Activated naive CD4-positive, alpha-beta T cell treated with anti-CD3 and anti-CD28 coated beads, Interleukin-2, amount 10 ng/mL, durations not matched to agents 7 days and 5 days (primary cell): ENCODE results near the gene MAPRE2.

Source experiments
- CTCF ChIA-PET: fragments of 350-600 bp; sonication (Branson Sonifier 250); formaldehyde crosslinking; loops from one replicate; lab custom pipeline; 2021; ENCODE audit warnings: antibody characterized with exemption; lab: Charles Lee
- DNase-seq: peaks from one replicate; pipeline ENCODE4 v3.0.0-alpha.2; 2020
- H3K27ac Mint-ChIP-seq: one replicate; pipeline ENCODE4 v1.8.0; 2021; ENCODE audit warnings: mild to moderate bottlenecking, moderate library complexity, mixed read lengths
- H3K27me3 Mint-ChIP-seq: one replicate; pipeline ENCODE4 v1.8.0; 2021; ENCODE audit warnings: mild to moderate bottlenecking, mixed read lengths
- H3K36me3 Mint-ChIP-seq: one replicate; pipeline ENCODE4 v1.8.0; 2021; ENCODE audit warnings: mixed read lengths
- H3K4me1 Mint-ChIP-seq: one replicate; pipeline ENCODE4 v1.8.0; 2021; ENCODE audit warnings: mixed read lengths
- H3K4me3 Mint-ChIP-seq: one replicate; pipeline ENCODE4 v1.8.0; 2021; ENCODE audit warnings: mild to moderate bottlenecking, moderate library complexity, mixed read lengths
- H3K9me3 Mint-ChIP-seq: one replicate; pipeline ENCODE4 v1.8.0; 2021; ENCODE audit warnings: mixed read lengths

MAPRE2 gene

GRCh38 chr18:35118641-35119040 lies 77.4 kb downstream of the MAPRE2 start:
- peaks cover under 1% of the 10 kb centered on the region for H3K9me3 Mint-ChIP-seq
- no peak overlapping the region for H3K4me3 Mint-ChIP-seq

DNA sequence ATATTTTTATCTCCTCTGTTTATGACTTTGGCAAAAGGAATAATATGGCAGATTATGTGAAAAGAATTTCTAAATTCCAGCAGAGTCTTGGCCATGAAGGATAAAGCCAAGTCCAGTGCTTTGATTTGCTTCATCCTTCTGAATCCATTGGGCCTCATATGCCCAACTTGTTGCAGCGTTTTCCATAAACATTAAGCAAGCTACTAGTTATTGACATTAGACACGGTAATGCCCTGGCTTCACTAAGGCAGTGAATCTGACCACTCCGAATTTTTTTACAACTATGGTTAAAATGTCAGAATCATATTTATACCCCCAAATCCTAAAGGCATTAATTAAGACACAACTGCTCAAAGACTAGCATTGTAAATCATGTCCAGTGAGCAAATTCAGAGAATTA lies 79.8 kb downstream of the MAPRE2 start:
- H3K36me3 Mint-ChIP-seq, result peaks cover 8% of the 10 kb centered on the region
- peaks cover 2% of the 10 kb centered on the region for H3K4me1 Mint-ChIP-seq
- no peak overlapping the region for H3K4me3 Mint-ChIP-seq
- CTCF ChIA-PET, result interaction anchor here (1.4 kb wide), 1 partner anchor 9 kb away, joined by 3 read pairs; no protein-coding TSS in a partner anchor
- no peak overlapping the region for H3K27ac Mint-ChIP-seq
- DNase-seq, result no peak
- H3K27me3 Mint-ChIP-seq, result no peaks in the 10 kb centered on the region
- H3K9me3 Mint-ChIP-seq, result peaks cover 8% of the 10 kb centered on the region

More at GRCh38 chr18:35118641-35119040, 77.4 kb downstream of the MAPRE2 start:
- CTCF ChIA-PET, result no interaction called here
- no peak for DNase-seq
- Mint-ChIP-seq H3K27me3 (no peaks in the 10 kb centered on the region), H3K4me1 (peaks cover 2% of the 10 kb centered on the region), H3K36me3 (peaks cover 5% of the 10 kb centered on the region), H3K27ac (no peak overlapping the region)

DNA sequence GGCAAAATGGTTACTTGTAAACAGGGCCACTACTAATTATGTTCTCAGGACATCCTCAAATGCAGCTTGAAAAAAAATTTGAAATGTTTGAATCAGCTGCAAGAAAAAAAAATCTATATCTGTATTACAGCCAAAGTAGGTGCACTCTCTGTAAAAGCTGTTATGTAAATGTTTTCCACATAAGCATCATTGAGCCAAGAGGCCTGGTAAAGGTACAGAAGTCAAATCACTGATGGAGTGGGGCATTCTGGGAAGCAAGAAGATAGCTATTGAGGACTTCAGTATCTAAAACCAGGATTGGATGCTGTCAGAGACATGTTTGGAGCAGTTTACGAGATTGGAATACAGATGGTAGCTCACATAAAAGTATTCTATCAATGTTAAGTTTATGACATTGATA lies 80.3 kb downstream of the MAPRE2 start:
- Mint-ChIP-seq H3K27ac (no peak overlapping the region), H3K27me3 (no peaks in the 10 kb centered on the region)
- no peak for DNase-seq

DNA sequence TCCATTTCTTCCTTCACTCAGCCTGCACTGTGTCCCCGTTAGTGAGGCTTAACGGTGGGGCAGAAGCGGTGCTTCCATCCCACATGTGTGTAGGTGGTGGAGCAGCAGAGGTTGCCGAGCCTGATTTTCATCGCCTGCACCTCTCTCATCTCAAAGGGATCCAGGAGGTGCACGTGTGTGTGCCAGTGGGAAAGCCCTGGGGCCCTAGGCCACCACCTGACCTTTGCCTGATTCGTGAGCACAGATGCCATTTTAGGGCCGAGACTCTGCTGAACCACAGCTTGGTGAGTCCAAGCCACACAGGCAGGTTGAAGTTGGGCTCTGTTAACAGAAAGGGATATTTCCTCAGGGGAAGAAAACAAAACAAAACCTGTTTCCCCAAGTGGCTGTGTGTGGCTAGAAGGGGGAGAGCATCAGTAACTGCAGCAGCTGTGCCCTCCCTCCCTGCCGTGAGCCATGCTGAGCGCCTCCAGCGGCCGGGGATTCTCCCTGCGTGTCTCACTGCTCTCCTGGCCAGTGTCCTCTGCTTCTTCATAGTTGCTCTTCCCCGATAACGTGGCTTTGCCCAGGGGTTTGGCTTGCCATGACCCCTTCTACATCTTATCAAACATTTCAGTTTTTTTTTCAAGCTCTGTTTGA lies 81.5 kb downstream of the MAPRE2 start:
- no peaks in the 10 kb centered on the region for H3K27me3 Mint-ChIP-seq
- H3K9me3 Mint-ChIP-seq, result peaks cover 8% of the 10 kb centered on the region
- no peak overlapping the region for H3K4me3 Mint-ChIP-seq
- H3K27ac Mint-ChIP-seq, result no peak overlapping the region
- CTCF ChIA-PET, result interaction anchor here (0.8 to 1.9 kb wide), 5 partner anchors 8 to 264 kb away, joined by 3 to 5 read pairs (median 3); no protein-coding TSS in a partner anchor
- H3K4me1 Mint-ChIP-seq, result peaks cover 2% of the 10 kb centered on the region
- peaks cover 6% of the 10 kb centered on the region for H3K36me3 Mint-ChIP-seq
- no peak for DNase-seq

More for the DNA sequence above, 80.3 kb downstream of the MAPRE2 start:
- H3K4me3 Mint-ChIP-seq, result no peak overlapping the region
- CTCF ChIA-PET, result interaction anchor here (1.4 kb wide), 1 partner anchor 9 kb away, joined by 3 read pairs; no protein-coding TSS in a partner anchor
- peaks cover 8% of the 10 kb centered on the region for H3K9me3 Mint-ChIP-seq
- H3K4me1 Mint-ChIP-seq, result peaks cover 2% of the 10 kb centered on the region
- peaks cover 8% of the 10 kb centered on the region for H3K36me3 Mint-ChIP-seq

DNA sequence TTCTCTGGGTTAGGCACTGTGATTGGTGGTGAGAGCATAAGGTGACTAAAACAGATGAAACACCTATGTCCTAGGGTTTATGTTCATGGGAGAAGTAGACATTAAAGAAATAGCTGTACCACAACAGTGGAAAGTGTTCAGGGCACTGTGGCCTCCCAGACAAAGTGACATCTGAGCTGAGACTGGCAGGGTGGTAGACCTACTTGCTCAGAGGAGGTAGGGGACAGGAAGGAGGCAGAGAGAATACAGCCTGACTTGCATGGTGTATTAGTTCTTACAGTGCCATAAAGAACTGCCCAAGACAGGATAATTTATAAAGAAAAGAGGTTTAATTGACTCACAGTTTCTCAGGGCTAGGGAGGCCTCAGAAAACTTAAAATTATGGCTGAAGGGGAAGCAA lies 82.6 kb downstream of the MAPRE2 start:
- no peak overlapping the region for H3K27ac Mint-ChIP-seq
- peaks cover 8% of the 10 kb centered on the region for H3K9me3 Mint-ChIP-seq
- no peak for DNase-seq
- CTCF ChIA-PET, result interaction anchor here (1.4 to 1.9 kb wide), 2 partner anchors 94 to 97 kb away, joined by 3 to 5 read pairs; no protein-coding TSS in a partner anchor
- peaks cover 9% of the 10 kb centered on the region for H3K36me3 Mint-ChIP-seq
- peaks cover 2% of the 10 kb centered on the region for H3K4me1 Mint-ChIP-seq
- no peaks in the 10 kb centered on the region for H3K27me3 Mint-ChIP-seq
- H3K4me3 Mint-ChIP-seq, result no peak overlapping the region

DNA sequence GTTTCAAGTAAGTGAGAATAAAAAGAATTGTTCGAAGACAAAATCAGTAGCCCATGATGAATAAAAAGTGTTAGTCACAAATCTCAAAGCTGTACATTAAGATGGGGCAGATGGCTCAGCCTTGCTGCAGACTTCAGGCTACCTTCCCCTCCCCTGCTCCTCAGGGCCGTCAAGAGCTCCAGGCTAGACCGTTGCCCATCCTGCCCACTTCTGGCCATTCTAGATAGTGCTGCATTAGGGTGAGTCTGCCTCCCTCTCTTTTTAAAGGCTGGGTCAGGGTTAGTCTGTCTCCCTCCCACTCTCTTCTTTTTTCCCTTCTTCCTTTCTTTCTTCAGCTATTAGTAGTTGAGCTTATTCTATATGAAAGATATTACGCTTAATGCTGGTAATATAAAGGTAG lies 86.0 kb downstream of the MAPRE2 start:
- Mint-ChIP-seq H3K27me3 (no peaks in the 10 kb centered on the region), H3K4me1 (peaks cover under 1% of the 10 kb centered on the region), H3K9me3 (peaks cover 8% of the 10 kb centered on the region), H3K4me3 (no peak overlapping the region), H3K36me3 (peaks cover 23% of the 10 kb centered on the region), H3K27ac (no peak overlapping the region)
- no peak for DNase-seq
- CTCF ChIA-PET, result interaction anchor here (0.8 to 1.5 kb wide), 3 partner anchors 31 to 117 kb away, joined by 3 to 5 read pairs (median 5); no protein-coding TSS in a partner anchor

DNA sequence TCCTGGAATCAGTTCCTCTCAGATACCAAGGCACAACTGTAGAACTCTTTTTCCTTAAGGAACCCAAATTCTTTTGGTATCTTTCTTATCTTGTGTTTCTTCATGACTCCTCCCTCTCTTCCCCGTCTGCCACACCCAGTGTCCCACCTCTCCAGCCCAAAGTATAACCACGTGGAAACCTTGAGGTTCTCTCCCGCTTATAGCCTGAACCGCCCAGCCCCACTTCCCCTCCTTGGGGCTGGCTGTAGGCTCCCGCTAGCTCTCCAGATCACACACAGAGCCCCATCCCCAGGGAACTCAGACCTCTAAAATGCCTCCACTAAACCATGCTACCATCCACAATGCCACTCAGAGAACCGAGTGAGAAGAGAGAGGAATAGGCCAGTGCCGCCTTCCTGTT lies 87.5 kb downstream of the MAPRE2 start:
- Mint-ChIP-seq H3K27ac (no peak overlapping the region), H3K36me3 (peaks cover 28% of the 10 kb centered on the region), H3K9me3 (peaks cover 7% of the 10 kb centered on the region), H3K27me3 (no peaks in the 10 kb centered on the region), H3K4me3 (no peak overlapping the region), H3K4me1 (no peaks in the 10 kb centered on the region)
- CTCF ChIA-PET, result no interaction called here
- no peak for DNase-seq

DNA sequence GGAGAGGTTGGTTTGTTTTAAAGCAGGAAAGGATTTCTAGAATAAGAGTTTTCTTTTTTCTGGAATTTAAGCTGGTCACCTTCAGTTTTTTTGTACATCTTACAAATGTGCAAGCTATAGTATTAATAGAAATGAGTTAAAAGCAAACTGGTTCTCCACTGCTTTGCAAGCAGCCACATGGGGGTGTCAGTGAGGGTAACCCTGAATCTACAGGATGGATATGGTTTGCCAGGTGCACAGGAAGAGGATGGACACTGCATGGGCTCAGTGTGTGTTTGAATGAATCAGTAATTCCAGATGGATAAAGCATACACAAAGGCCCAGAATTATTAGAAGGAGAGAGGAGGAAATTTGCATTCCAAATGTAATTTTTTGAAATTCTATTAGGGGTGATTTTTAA lies 89.0 kb downstream of the MAPRE2 start:
- no peak overlapping the region for H3K27ac Mint-ChIP-seq
- DNase-seq, result no peak
- no peak overlapping the region for H3K4me3 Mint-ChIP-seq
- CTCF ChIA-PET, result interaction anchor here (1.5 kb wide), 1 partner anchor 8 kb away, joined by 3 read pairs; no protein-coding TSS in a partner anchor
- no peaks in the 10 kb centered on the region for H3K4me1 Mint-ChIP-seq
- peaks cover 29% of the 10 kb centered on the region for H3K36me3 Mint-ChIP-seq
- no peaks in the 10 kb centered on the region for H3K27me3 Mint-ChIP-seq
- no peaks in the 10 kb centered on the region for H3K9me3 Mint-ChIP-seq

DNA sequence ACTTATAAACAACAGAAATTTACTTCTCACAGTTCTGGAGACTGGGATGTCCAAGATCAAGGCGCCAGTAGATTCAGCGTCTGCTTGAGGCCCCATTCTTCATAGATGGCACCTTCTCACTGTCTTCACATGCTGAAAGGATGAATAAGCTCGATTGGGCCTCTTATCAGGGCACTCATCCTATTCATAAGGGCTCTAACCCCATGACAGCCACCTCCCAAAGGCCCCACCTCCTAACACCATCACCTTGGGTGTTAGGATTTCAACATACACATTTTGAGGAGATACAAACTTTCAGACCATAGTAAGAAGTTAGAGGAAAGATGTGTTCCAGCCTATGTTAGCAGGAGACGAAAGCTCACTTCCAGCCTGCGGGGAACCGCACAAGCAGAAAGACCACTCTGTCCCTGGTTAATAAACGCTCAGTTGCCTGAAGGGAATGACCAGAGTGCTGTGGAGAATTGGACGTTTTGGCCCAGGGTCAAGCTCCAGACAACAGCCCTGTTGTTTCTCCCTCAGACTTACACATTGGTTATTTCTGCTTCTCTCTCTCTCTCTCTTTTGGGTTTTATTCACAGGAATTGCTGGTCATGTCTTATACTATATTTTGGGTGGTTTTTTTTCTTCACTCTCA lies 90.3 kb downstream of the MAPRE2 start:
- no peak overlapping the region for H3K4me3 Mint-ChIP-seq
- DNase-seq, result no peak
- H3K27me3 Mint-ChIP-seq, result no peaks in the 10 kb centered on the region
- peaks cover 41% of the 10 kb centered on the region for H3K36me3 Mint-ChIP-seq
- no peak overlapping the region for H3K27ac Mint-ChIP-seq
- H3K4me1 Mint-ChIP-seq, result no peaks in the 10 kb centered on the region
- H3K9me3 Mint-ChIP-seq, result no peaks in the 10 kb centered on the region
- CTCF ChIA-PET, result no interaction called here

DNA sequence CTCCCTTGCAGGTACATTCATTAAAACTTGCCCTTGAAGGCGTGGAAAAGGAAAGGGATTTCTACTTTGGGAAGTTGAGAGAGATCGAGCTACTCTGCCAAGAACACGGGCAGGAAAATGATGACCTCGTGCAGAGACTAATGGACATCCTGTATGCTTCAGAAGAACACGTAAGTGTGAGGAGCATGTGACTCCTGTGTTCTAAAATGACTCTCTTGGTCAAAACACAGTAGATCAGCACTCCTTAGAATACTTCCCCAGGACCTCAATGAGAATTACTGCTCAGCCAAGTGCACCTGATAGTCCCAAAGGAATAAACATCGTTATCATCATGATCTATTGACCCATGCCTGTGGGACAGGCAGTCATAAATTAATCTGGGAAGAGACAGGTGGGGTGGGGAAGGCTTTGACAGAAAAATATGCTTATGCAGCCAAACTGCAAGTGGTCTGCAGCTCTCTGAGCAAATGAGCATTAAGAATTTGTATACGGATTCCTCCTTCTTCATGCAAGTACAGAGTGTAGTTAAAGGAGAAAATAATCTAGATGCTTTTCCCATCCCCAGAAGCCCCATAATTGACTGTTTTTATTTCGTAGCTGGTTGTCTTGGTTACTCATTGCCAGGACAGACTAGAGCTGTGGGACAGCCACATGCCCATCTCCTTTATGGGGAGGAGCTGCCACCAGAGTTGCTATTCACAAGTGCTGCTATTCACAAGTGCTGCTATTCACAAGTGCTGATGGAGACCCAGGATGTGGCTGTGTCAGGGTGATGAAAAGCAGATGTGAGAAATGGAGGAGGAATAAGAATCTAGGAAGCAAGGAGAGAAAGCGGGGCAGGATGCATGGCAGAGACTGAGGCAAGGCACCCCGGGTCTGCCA lies 91.0 kb downstream of the MAPRE2 start:
- peaks cover 41% of the 10 kb centered on the region for H3K36me3 Mint-ChIP-seq
- H3K4me1 Mint-ChIP-seq, result no peaks in the 10 kb centered on the region
- CTCF ChIA-PET, result interaction anchor here (1.1 kb wide), 1 partner anchor 106 kb away, joined by 3 read pairs; no protein-coding TSS in a partner anchor
- DNase-seq, result no peak
- H3K9me3 Mint-ChIP-seq, result no peaks in the 10 kb centered on the region
- no peaks in the 10 kb centered on the region for H3K27me3 Mint-ChIP-seq
- no peak overlapping the region for H3K27ac Mint-ChIP-seq
- no peak overlapping the region for H3K4me3 Mint-ChIP-seq

DNA sequence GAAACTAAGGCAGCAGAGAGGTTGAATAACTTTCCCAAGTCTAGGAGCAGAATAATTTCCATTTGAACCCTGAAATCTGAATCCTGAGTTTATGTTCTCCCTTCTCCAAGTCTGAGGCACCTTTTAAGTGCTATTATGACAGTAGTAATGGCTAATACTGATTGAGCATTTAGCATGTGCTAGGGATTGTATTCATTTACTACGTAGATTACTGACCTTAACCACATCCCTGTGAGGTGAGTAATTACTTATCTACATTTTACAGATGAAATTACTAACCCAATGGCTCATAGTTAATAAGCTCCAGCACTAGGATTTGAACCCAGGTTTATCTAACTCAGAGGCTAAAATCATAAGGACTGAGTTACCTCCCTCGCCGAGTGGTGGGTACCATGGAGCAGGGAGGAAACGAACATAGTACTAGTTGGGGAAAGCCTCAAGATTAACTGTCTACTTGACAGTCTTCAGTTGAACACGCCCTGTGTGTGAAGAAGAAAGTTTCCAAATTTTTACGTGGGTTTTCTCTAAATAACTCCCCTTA lies 93.0 kb downstream of the MAPRE2 start:
- CTCF ChIA-PET, result interaction anchor here (1.1 kb wide), 1 partner anchor 19 kb away, joined by 3 read pairs; no protein-coding TSS in a partner anchor
- Mint-ChIP-seq H3K36me3 (peaks cover 36% of the 10 kb centered on the region), H3K9me3 (no peaks in the 10 kb centered on the region), H3K4me3 (no peak overlapping the region), H3K27ac (no peak overlapping the region), H3K4me1 (no peaks in the 10 kb centered on the region), H3K27me3 (no peaks in the 10 kb centered on the region)
- DNase-seq, result no peak

GRCh38 chr18:35134791-35135531 lies 93.7 kb downstream of the MAPRE2 start:
- CTCF ChIA-PET, result interaction anchor here (1.1 to 1.4 kb wide), 2 partner anchors 20 to 31 kb away, joined by 3 read pairs; no protein-coding TSS in a partner anchor
- Mint-ChIP-seq H3K4me1 (no peaks in the 10 kb centered on the region), H3K36me3 (peaks cover 36% of the 10 kb centered on the region), H3K4me3 (no peak overlapping the region), H3K27ac (no peak overlapping the region), H3K9me3 (no peaks in the 10 kb centered on the region), H3K27me3 (no peaks in the 10 kb centered on the region)
- DNase-seq, result no peak

GRCh38 chr18:35136248-35136647 lies 95.0 kb downstream of the MAPRE2 start:
- no peak for DNase-seq
- H3K4me1 Mint-ChIP-seq, result no peaks in the 10 kb centered on the region
- H3K27me3 Mint-ChIP-seq, result no peaks in the 10 kb centered on the region
- CTCF ChIA-PET, result interaction anchor here (1.4 kb wide), 1 partner anchor 30 kb away, joined by 3 read pairs; no protein-coding TSS in a partner anchor
- peaks cover 42% of the 10 kb centered on the region for H3K36me3 Mint-ChIP-seq
- no peak overlapping the region for H3K27ac Mint-ChIP-seq
- no peaks in the 10 kb centered on the region for H3K9me3 Mint-ChIP-seq
- H3K4me3 Mint-ChIP-seq, result no peak overlapping the region
